Dendritic cell treated with granulocyte-macrophage colony-stimulating factor and Interleukin-4, amounts not matched to agents 40 ng/mL and 50 ng/mL, for 4 days (primary cell): Measurements from ENCODE around the gene DPP7.

Experiments
- H3K27ac Mint-ChIP-seq: one replicate; pipeline ENCODE4 v1.8.0; 2022; ENCODE audit warnings: mild to moderate bottlenecking, mixed read lengths
- H3K27me3 Mint-ChIP-seq: one replicate; pipeline ENCODE4 v1.8.0; 2022; ENCODE audit warnings: mild to moderate bottlenecking, mixed read lengths
- H3K36me3 Mint-ChIP-seq: one replicate; pipeline ENCODE4 v1.8.0; 2022; ENCODE audit warnings: low read depth, mixed read lengths
- H3K4me1 Mint-ChIP-seq: one replicate; pipeline ENCODE4 v1.8.0; 2022; ENCODE audit warnings: low read depth, mixed read lengths
- H3K4me3 Mint-ChIP-seq: one replicate; pipeline ENCODE4 v1.8.0; 2022; ENCODE audit warnings: mild to moderate bottlenecking, moderate library complexity, mixed read lengths
- H3K9me3 Mint-ChIP-seq: one replicate; pipeline ENCODE4 v1.8.0; 2022; ENCODE audit warnings: mixed read lengths
- intact Hi-C: fragments of 100-400 bp; cut with micrococcal nuclease; formaldehyde crosslinking; loops from one replicate; pipeline ENCODE4 v1.15.0; 2022

The DPP7 gene

DNA sequence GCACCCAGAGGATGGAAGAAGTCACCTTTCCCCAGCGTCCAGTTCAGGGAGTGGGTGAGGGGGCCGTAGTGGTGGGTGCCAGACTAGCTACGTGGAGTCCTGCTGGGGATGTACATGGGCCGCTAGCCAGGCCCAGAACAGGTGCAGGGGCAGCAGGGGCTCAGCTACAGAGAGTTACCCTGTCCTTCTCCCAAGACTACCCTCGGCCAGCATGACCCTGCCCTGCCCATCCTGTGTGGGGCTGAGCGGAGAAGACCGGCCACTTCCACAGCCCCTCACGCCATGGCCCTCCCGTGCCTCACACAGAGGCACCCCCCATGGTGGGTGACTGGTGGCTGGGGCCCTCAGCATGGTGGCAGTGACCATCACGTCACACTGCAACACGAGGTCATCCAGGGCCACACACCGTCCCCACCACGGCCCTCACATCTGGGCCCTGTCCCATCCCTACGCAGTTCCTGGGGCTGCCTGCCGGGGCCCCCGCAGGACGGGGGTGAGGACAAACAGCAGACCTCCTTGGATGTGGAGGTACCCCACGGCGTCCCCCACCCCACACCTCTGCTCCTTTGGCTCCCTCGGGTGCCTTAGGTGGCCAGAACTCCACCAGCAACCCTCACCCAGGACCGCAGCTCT is 977 bp upstream of the DPP7 start:
- H3K9me3 Mint-ChIP-seq: no peaks in the 10 kb centered on the region
- no peak overlapping the region for H3K4me3 Mint-ChIP-seq
- intact Hi-C loops: no loop called here
- H3K27me3 Mint-ChIP-seq: peaks cover 19% of the 10 kb centered on the region
- H3K4me1 Mint-ChIP-seq: peaks cover 19% of the 10 kb centered on the region
- H3K27ac Mint-ChIP-seq: no peak overlapping the region
- no peaks in the 10 kb centered on the region for H3K36me3 Mint-ChIP-seq

DNA sequence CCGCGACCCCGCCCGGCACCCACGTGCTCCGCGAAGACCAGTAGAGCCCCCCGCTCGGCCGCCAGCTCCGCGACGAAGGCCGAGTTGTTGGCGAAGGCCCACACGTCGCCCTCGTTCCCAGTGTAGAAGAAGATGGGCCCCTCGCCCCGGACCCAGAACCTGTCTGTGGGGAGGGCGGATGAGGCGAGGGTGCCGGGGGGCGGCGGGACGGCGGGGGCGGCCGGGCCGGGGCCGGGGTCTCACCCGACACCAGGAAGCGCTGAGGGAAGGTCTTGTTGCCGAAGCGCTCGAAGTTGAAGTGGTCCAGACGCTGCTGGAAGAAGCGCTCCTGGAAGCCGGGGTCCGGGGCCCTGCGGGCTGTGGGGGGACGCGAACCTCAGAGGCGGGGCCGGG is 317 bp downstream of the DPP7 start:
- no peaks in the 10 kb centered on the region for H3K9me3 Mint-ChIP-seq
- peaks cover 15% of the 10 kb centered on the region for H3K27me3 Mint-ChIP-seq
- peak overlapping the region; percentile 69 for H3K4me3 Mint-ChIP-seq
- H3K36me3 Mint-ChIP-seq: no peaks in the 10 kb centered on the region
- intact Hi-C loops: loop anchor here (1.0 kb wide), 1 partner anchor 28 kb away; the partner anchor contains the start of gene MAN1B1
- no peak overlapping the region for H3K27ac Mint-ChIP-seq
- H3K4me1 Mint-ChIP-seq: peaks cover 19% of the 10 kb centered on the region

- Mint-ChIP-seq H3K27ac (peak overlapping the region; percentile 46), H3K27me3 (peaks cover 15% of the 10 kb centered on the region), H3K9me3 (no peaks in the 10 kb centered on the region)
These were observed 961 bp downstream of the DPP7 start for GRCh38 chr9:137113385-137114159.

DNA sequence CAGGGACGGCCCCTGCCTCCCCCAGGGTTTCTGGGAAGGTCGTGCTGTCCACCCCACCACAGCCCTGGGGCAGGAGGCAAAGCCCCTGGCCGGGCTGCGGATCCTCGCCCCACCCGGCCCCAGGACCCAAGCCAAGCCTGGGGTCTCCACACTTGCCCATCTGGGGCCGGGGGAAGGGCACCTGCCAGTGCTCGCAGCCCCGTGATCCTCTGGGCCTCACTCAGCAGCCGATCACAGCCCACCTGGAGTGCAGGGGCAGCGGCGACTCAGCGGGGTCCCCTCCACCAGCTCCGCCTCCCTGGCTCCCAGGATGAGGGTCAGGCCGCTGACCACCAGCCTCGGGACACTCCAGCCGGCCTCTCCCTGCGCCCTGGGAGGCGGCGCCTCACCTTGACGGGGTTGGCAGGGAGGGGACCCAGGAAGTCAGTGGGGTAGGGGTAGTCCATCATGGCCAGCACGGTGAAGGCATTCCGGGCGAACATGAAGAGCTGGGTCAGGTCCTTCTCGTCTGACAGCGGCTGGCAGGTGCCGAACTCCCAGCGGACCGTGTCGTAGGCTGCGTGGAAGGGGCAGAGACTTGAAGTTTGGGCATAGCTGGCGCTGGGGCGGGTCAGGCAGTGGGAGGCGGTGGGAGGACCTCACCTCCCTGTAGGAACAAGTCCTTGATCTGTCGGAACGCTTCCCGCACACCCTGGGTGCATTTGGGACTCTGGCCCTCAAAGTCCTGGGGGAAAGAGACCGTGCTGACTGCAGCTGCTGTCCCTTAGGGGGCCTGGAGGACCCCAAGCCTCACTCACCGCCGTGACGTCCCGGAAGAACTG is 1.8 kb downstream of the DPP7 start:
- Mint-ChIP-seq H3K4me1 (peaks cover 19% of the 10 kb centered on the region), H3K36me3 (no peaks in the 10 kb centered on the region), H3K9me3 (no peaks in the 10 kb centered on the region), H3K27me3 (peaks cover 15% of the 10 kb centered on the region), H3K27ac (no peak overlapping the region), H3K4me3 (peak overlapping the region; percentile 64)
- intact Hi-C loops: no loop called here

More at GRCh38 chr9:137113385-137114159, 961 bp downstream of the DPP7 start:
- intact Hi-C loops: loop anchor here (1.0 kb wide), 1 partner anchor 27 kb away; the partner anchor contains the start of gene MAN1B1
- Mint-ChIP-seq H3K4me3 (peak overlapping the region; percentile 64), H3K36me3 (no peaks in the 10 kb centered on the region), H3K4me1 (peaks cover 19% of the 10 kb centered on the region)

DNA sequence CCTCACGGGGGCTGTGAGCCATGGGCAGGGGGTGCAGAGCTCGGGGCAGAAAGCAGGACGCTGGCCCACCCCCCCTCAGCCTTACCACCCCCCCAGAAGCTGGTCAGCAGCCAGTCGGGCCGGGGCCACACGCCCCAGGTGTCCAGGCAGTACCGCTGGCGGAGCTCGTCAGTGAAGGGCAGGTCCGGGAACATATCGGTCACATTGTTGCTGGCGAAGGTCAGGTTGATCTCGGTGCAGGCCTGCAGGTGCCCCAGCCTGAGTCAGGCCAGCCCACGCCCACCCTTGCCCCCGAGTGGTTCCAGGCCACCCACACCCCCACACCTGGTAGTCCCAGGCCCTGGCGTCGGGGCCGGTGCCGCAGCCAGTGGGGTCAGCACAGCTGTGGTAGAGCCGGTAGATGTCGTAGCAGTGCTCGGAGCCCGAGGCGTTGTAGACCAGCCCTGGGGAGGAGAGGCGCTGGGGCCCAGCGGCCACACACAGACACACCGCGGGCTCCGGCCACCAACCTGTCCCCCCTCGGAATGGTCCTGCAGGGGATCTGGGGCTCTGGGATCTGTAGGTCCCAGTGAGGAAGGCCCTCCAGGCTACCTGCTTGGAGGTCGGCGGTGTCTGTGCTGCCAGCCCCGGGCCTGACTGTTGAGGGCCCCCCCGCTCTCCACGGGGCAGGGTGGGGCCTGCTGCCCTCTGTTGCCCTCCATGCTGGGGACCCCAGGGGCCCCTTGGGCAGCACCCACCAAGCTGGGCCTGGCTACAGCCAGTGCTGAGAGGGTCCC is 2.6 kb downstream of the DPP7 start:
- Mint-ChIP-seq H3K27ac (no peak overlapping the region), H3K36me3 (no peaks in the 10 kb centered on the region), H3K4me1 (peaks cover 19% of the 10 kb centered on the region), H3K9me3 (no peaks in the 10 kb centered on the region), H3K4me3 (no peak overlapping the region), H3K27me3 (peaks cover 12% of the 10 kb centered on the region)
- intact Hi-C loops: no loop called here

- intact Hi-C loops: no loop called here
These were observed 3.4 kb downstream of the DPP7 start for GRCh38 chr9:137110911-137111787.

GRCh38 chr9:137110147-137110910 is 4.2 kb downstream of the DPP7 start:
- Mint-ChIP-seq H3K4me1 (peaks cover 16% of the 10 kb centered on the region), H3K9me3 (no peaks in the 10 kb centered on the region), H3K36me3 (no peaks in the 10 kb centered on the region), H3K27ac (no peak overlapping the region), H3K27me3 (no peaks in the 10 kb centered on the region), H3K4me3 (no peak overlapping the region)
- intact Hi-C loops: no loop called here

More at GRCh38 chr9:137110911-137111787, 3.4 kb downstream of the DPP7 start:
- Mint-ChIP-seq H3K27ac (no peak overlapping the region), H3K4me3 (no peak overlapping the region), H3K27me3 (peaks cover 7% of the 10 kb centered on the region), H3K36me3 (no peaks in the 10 kb centered on the region), H3K9me3 (no peaks in the 10 kb centered on the region), H3K4me1 (peaks cover 19% of the 10 kb centered on the region)

- Mint-ChIP-seq H3K27ac (no peak overlapping the region), H3K9me3 (no peaks in the 10 kb centered on the region), H3K4me3 (no peak overlapping the region), H3K36me3 (no peaks in the 10 kb centered on the region), H3K4me1 (peaks cover 12% of the 10 kb centered on the region), H3K27me3 (no peaks in the 10 kb centered on the region)
- intact Hi-C loops: no loop called here
These were observed 5.0 kb downstream of the DPP7 start for GRCh38 chr9:137109250-137110146.

- no peaks in the 10 kb centered on the region for H3K36me3 Mint-ChIP-seq
- intact Hi-C loops: no loop called here
- no peaks in the 10 kb centered on the region for H3K27me3 Mint-ChIP-seq
- no peaks in the 10 kb centered on the region for H3K9me3 Mint-ChIP-seq
- no peak overlapping the region for H3K4me3 Mint-ChIP-seq
- H3K27ac Mint-ChIP-seq: no peak overlapping the region
- peaks cover 11% of the 10 kb centered on the region for H3K4me1 Mint-ChIP-seq
These were observed 5.8 kb downstream of the DPP7 start for GRCh38 chr9:137108608-137109249.

GRCh38 chr9:137107982-137108381 is 6.6 kb downstream of the DPP7 start:
- no peaks in the 10 kb centered on the region for H3K27me3 Mint-ChIP-seq
- H3K27ac Mint-ChIP-seq: no peak overlapping the region
- H3K4me1 Mint-ChIP-seq: peaks cover 4% of the 10 kb centered on the region
- intact Hi-C loops: no loop called here
- H3K9me3 Mint-ChIP-seq: no peaks in the 10 kb centered on the region
- no peak overlapping the region for H3K4me3 Mint-ChIP-seq
- H3K36me3 Mint-ChIP-seq: no peaks in the 10 kb centered on the region

- no peaks in the 10 kb centered on the region for H3K27me3 Mint-ChIP-seq
- no peaks in the 10 kb centered on the region for H3K4me1 Mint-ChIP-seq
- H3K4me3 Mint-ChIP-seq: no peak overlapping the region
- H3K36me3 Mint-ChIP-seq: no peaks in the 10 kb centered on the region
- no peak overlapping the region for H3K27ac Mint-ChIP-seq
- intact Hi-C loops: no loop called here
- H3K9me3 Mint-ChIP-seq: no peaks in the 10 kb centered on the region
These were observed 7.1 kb downstream of the DPP7 start for GRCh38 chr9:137107312-137107921.
